Gastroesophageal sphincter (tissue), 4 donors: ENCODE data around the gene B4GALT6. TPM values are rescaled to one million over a fixed set of nuclear protein-coding genes. Genes with fewer than 3 reads are reported as not detected.
A peak's percentile ranks its signal among the peaks of the same experiment; 100 is the strongest.

Experiments used
- ATAC-seq: fragments of 150-250 bp; one replicate; pipeline ENCODE4 v1.9.1; 2016; ENCODE audit warnings: mild to moderate bottlenecking, moderate library complexity
- H3K27ac ChIP-seq, 4 donors: fragments of 200-600 bp; sonication (generic) in 3 of 4; 1 replicate in 3 of 4; 2 replicates in 1 of 4; pipeline ENCODE4 v1.5.1; 2016 to 2019
- H3K27me3 ChIP-seq: fragments of 200-600 bp; sonication (generic); one replicate; pipeline ENCODE4 v1.5.1; 2019
- H3K36me3 ChIP-seq, 2 donors: fragments of 200-600 bp; sonication (generic); one replicate each; pipeline ENCODE4 v1.5.1; 2019; ENCODE audit warnings: control low read depth in 1 of 2
- H3K4me1 ChIP-seq, 3 donors: fragments of 200-600 bp; sonication (generic); 1 replicate in 2 of 3; 2 replicates in 1 of 3; pipeline ENCODE4 v1.5.1; 2016 to 2019; ENCODE audit warnings: control low read depth in 2 of 3
- H3K4me3 ChIP-seq, 2 donors: fragments of 200-600 bp; sonication (generic); one replicate each; pipeline ENCODE4 v1.5.1; 2019; ENCODE audit warnings: mild to moderate bottlenecking in 1 of 2, moderate library complexity in 1 of 2
- H3K9me3 ChIP-seq, 3 donors: fragments of 200-600 bp; sonication (generic); one replicate each; pipeline ENCODE4 v1.5.1; 2017 to 2019; ENCODE audit warnings: control low read depth in 2 of 3
- EP300 ChIP-seq: sonication (generic); formaldehyde crosslinking; IDR thresholded peaks from one replicate; pipeline ENCODE4 v1.6.1; 2017; ENCODE audit warnings: antibody characterized with exemption, mild to moderate bottlenecking
- POLR2A ChIP-seq, 2 donors: fragments of 450-650 bp; IDR thresholded peaks; one replicate each; pipeline ENCODE4 v1.6.1; 2017; ENCODE audit warnings: antibody characterized with exemption in 2 of 2, mild to moderate bottlenecking in 2 of 2, moderate library complexity in 1 of 2
- POLR2AphosphoS5 ChIP-seq: sonication (generic); formaldehyde crosslinking; IDR thresholded peaks from one replicate; pipeline ENCODE4 v1.6.1; 2017; ENCODE audit warnings: antibody characterized with exemption
- WGBS, 2 donors: methylation state at CpG; one replicate each; pipeline ENCODE4 v1.1.5; 2018; ENCODE audit warnings: low coverage in 1 of 2; 5-methylcytosine and 5-hydroxymethylcytosine counted together
- total RNA-seq, 4 donors: library from RNA; depleted of rRNA; stranded (reverse); fragments of >200 nt; gene quantifications; one replicate each; pipeline ENCODE4 v1.1.0, GENCODE V29; 2016
- TF ChIP-seq, protein P1 (sequence below), 4 experiments: fragments of 200-600 bp in 2 of 4; fragments of 450-650 bp in 2 of 4; sonication (generic) in 1 of 4; IDR thresholded peaks; one replicate each; pipeline ENCODE4 v1.5.1; 2017 to 2019; ENCODE audit warnings: antibody characterized with exemption in 4 of 4, mild to moderate bottlenecking in 2 of 4, moderate library complexity in 2 of 4

Gene B4GALT6
- total RNA-seq, 4 donors from 2014 or later, result 3.0 to 12.0 (median 5.8) TPM

DNA sequence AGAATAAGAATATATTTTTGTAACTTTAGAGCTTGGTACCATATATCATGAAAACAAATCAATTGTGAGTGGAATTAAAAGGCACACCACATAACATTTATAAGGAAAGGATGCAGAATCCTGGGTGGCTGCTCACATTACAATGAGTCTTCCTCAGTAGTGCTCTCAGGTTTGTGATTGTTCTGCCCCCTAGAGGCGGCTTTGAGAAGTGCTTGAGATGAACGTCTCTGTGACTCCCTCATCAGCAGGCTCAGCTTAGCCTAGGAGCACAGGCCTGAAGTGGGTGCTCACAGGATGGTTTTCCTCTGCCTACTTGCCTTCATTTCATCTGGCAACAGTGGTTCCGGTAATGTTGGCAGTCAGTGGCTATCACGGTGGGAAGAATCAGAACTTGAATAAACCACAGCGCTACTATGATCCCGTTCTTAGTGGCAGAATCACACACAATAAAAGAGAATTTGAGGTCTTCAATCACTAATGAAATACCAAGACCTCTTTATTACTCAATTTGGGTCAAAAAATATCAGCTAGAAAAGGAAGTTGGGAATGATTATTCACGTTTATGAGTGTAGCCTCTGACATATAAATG, 38.1 kb upstream of the B4GALT6 start:
- Histone ChIP-seq H3K27ac (no peak overlapping the region), H3K36me3 (no peaks in the 10 kb centered on the region), H3K9me3 (peaks cover 0 to 9% (median 0%) of the 10 kb centered on the region in 3 donors), H3K27me3 (no peaks in the 10 kb centered on the region), H3K4me3 (no peak overlapping the region), H3K4me1 (peaks cover 0 to 11% (median 0%) of the 10 kb centered on the region in 3 donors)
- peak; percentile 78 for ATAC-seq
- 41 to 46% methylated on average over 4 to 5 of the region's 7 CpGs for WGBS, 2 donors
- no peak for TF ChIP-seq POLR2AphosphoS5
- TF ChIP-seq, protein P1, sequence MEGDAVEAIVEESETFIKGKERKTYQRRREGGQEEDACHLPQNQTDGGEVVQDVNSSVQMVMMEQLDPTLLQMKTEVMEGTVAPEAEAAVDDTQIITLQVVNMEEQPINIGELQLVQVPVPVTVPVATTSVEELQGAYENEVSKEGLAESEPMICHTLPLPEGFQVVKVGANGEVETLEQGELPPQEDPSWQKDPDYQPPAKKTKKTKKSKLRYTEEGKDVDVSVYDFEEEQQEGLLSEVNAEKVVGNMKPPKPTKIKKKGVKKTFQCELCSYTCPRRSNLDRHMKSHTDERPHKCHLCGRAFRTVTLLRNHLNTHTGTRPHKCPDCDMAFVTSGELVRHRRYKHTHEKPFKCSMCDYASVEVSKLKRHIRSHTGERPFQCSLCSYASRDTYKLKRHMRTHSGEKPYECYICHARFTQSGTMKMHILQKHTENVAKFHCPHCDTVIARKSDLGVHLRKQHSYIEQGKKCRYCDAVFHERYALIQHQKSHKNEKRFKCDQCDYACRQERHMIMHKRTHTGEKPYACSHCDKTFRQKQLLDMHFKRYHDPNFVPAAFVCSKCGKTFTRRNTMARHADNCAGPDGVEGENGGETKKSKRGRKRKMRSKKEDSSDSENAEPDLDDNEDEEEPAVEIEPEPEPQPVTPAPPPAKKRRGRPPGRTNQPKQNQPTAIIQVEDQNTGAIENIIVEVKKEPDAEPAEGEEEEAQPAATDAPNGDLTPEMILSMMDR (IDR thresholded peaks at IDR 0.05), result peak; percentile 53 to 87 (median 66)

DNA sequence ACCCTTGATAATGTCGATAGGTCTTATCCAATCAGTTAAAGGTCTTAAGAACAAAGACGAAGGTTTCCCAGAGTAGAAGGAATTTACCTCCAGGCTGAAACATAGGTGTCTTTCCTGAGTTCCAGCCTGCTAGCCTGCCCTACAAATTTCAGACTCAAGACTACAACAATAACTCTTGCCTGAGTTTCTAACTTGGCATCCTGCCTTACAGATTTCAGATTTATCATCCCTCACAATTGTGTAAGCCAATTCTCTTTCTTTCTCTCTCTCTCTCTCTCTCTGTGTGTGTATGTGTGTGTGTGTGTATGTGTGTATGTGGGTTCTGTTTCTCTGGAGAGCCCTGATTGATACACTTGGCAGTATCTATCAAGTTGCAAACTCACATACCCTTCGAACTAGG, 37.2 kb upstream of the B4GALT6 start:
- ATAC-seq, result no peak
- Histone ChIP-seq H3K4me1 (peaks cover 0 to 11% (median 0%) of the 10 kb centered on the region in 3 donors), H3K27ac (no peak overlapping the region), H3K36me3 (no peaks in the 10 kb centered on the region), H3K9me3 (peaks cover 0 to 9% (median 0%) of the 10 kb centered on the region in 3 donors), H3K4me3 (no peak overlapping the region), H3K27me3 (no peaks in the 10 kb centered on the region)
- WGBS, 2 donors, result 47 to 73% methylated on average over 3 of the region's 3 CpGs
- TF ChIP-seq, protein P1 (IDR thresholded peaks at IDR 0.05), result no peak
- TF ChIP-seq POLR2A (IDR thresholded peaks at IDR 0.05) (no peak), POLR2AphosphoS5 (no peak), EP300 (no peak)

DNA sequence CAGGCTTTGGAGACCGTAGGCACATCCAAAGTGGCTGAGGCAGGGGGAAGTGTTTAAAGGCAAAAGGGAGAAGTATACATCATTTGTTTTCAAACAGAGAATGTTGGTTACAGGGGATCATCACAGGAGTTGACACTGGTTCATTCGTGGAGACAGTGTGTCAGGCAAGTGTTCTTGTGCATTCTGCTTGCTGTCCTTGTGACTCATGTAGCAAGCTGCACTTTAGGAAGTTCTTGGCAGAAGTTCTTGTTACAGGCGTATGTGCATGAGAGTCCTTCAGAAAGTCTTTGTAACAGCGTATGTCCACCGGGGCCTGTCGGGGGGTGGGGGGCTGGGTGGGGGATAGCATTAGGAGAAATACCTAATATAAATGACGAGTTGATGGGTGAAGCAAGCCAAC, 36.5 kb upstream of the B4GALT6 start:
- Histone ChIP-seq H3K27ac (no peak overlapping the region), H3K4me1 (peaks cover 0 to 11% (median 0%) of the 10 kb centered on the region in 3 donors), H3K9me3 (peaks cover 0 to 9% (median 0%) of the 10 kb centered on the region in 3 donors), H3K27me3 (no peaks in the 10 kb centered on the region), H3K36me3 (no peaks in the 10 kb centered on the region), H3K4me3 (no peak overlapping the region)
- 40 to 83% methylated on average over 7 of the region's 7 CpGs for WGBS, 2 donors
- TF ChIP-seq POLR2AphosphoS5 (no peak), POLR2A (IDR thresholded peaks at IDR 0.05) (no peak), EP300 (no peak)
- TF ChIP-seq, protein P1 (IDR thresholded peaks at IDR 0.05), result no peak
- no peak for ATAC-seq

DNA sequence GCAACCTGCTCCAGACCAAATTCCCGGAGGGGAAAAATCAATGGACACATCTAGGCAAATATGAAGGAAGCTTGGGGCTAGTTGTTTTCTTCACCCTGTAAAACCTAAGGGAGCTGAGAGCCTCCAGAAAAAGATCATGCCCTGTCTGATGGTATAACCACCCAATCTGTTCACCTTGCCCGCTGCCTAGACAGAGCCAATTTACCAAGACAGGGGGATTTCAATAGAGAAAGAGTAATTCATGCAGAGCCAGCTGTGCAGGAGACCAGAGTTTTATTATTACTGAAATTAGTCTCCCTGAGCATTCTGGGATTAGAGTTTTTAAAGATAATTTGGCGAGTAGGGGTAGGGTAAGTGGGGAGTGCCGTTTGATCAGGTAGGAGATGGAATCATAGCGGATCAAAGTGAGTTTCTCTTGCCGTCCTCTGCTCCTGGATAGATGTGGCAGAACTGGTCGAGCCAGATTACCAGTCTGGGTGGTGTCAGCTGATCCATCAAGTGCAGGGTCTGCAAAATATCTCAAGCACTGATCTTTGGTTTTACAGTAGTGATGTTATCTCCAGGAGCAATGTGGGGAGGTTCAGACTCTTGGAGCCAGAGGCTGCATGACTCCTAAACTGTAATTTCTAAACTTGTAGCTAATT, 35.1 kb upstream of the B4GALT6 start:
- Histone ChIP-seq H3K27me3 (no peaks in the 10 kb centered on the region), H3K36me3 (no peaks in the 10 kb centered on the region), H3K4me3 (no peak overlapping the region), H3K4me1 (peaks cover 0 to 5% (median 0%) of the 10 kb centered on the region in 3 donors), H3K27ac (no peak overlapping the region), H3K9me3 (peaks cover 0 to 9% (median 0%) of the 10 kb centered on the region in 3 donors)
- ATAC-seq, result no peak
- TF ChIP-seq POLR2A (IDR thresholded peaks at IDR 0.05) (no peak), POLR2AphosphoS5 (no peak), EP300 (no peak)
- TF ChIP-seq, protein P1 (IDR thresholded peaks at IDR 0.05), result no peak
- 88 to 91% methylated on average over 6 to 7 of the region's 7 CpGs for WGBS, 2 donors

DNA sequence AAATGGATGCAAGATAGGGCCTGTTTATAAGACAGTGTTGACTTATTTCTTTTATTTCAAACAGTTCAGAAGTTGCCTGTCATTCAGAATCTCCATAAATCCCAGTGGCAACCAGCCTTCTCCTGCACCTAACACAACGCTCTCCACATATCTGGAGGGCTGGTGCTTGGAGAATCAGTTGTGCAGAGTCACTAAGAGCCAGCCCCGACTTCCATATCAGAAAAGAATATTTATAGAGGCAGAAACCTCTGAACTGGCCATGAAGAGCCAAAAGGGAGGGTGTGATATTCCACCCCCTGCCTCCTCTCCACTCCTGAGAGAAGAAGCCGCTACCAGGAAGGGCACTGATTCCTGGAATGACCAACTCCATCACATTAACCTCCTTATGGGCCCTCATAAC, 34.0 kb upstream of the B4GALT6 start:
- TF ChIP-seq, protein P1 (IDR thresholded peaks at IDR 0.05), result no peak
- TF ChIP-seq POLR2AphosphoS5 (no peak), POLR2A (IDR thresholded peaks at IDR 0.05) (no peak), EP300 (no peak)
- no peak overlapping the region for H3K4me3 ChIP-seq
- H3K27me3 ChIP-seq, result no peaks in the 10 kb centered on the region
- H3K36me3 ChIP-seq, result no peaks in the 10 kb centered on the region
- WGBS, 2 donors, result 67 to 90% methylated on average over 2 to 3 of the region's 3 CpGs
- H3K9me3 ChIP-seq, result peaks cover 0 to 9% (median 0%) of the 10 kb centered on the region in 3 donors
- no peak for ATAC-seq
- H3K4me1 ChIP-seq, result no peaks in the 10 kb centered on the region
- no peak overlapping the region for H3K27ac ChIP-seq
